DMS153 (cell line): Measurements from ENCODE around the gene UBE2Q2.
A peak's percentile ranks its signal among the peaks of the same experiment; 100 is the strongest.
"Not testable (repeated sequence)": the region's sequence is repeated elsewhere in the genome, so short reads cannot be mapped to it uniquely, and the experiment has no call there.

Source experiments
- DNase-seq: peaks from one replicate; lab custom pipeline; 2025; lab: John Stamatoyannopoulos, UW

Gene UBE2Q2

GRCh38 chr15:75842722-75843677 lies at the start of gene UBE2Q2:
Gene UBE2Q2 (plus strand): TSS chr15:75843447. CDS start chr15:75843667, 220 bp downstream.
- DNase-seq: no peak

- DNase-seq: no peak
These were observed 46.9 kb upstream of the UBE2Q2 start for GRCh38 chr15:75796321-75796720.

GRCh38 chr15:75797146-75797545 lies 46.1 kb upstream of the UBE2Q2 start:
- DNase-seq: not testable (repeated sequence)

GRCh38 chr15:75799190-75799589 lies 44.1 kb upstream of the UBE2Q2 start:
- no peak for DNase-seq

- not testable (repeated sequence) for DNase-seq
These were observed 42.8 kb upstream of the UBE2Q2 start for GRCh38 chr15:75800409-75800808.

- DNase-seq: peak; percentile 2
These were observed 41.2 kb upstream of the UBE2Q2 start for GRCh38 chr15:75801859-75802593.

- DNase-seq: not testable (repeated sequence)
These were observed 35.8 kb upstream of the UBE2Q2 start for GRCh38 chr15:75807486-75807885.

- not testable (repeated sequence) for DNase-seq
These were observed 35.2 kb upstream of the UBE2Q2 start for GRCh38 chr15:75808009-75808408.

- DNase-seq: no peak
These were observed 34.7 kb upstream of the UBE2Q2 start for GRCh38 chr15:75808563-75808962.

- peak; percentile 0 for DNase-seq
These were observed 33.1 kb upstream of the UBE2Q2 start for GRCh38 chr15:75809986-75810750.

- no peak for DNase-seq
These were observed 32.3 kb upstream of the UBE2Q2 start for GRCh38 chr15:75810874-75811498.

GRCh38 chr15:75811626-75812025 lies 31.6 kb upstream of the UBE2Q2 start:
- DNase-seq: no peak

GRCh38 chr15:75814794-75815193 lies 28.5 kb upstream of the UBE2Q2 start:
- no peak for DNase-seq

GRCh38 chr15:75815811-75816719 lies 27.2 kb upstream of the UBE2Q2 start:
- no peak for DNase-seq

GRCh38 chr15:75817138-75817935 lies 25.9 kb upstream of the UBE2Q2 start:
- DNase-seq: no peak

GRCh38 chr15:75820206-75820605 lies 23.0 kb upstream of the UBE2Q2 start:
- DNase-seq: no peak

- DNase-seq: no peak
These were observed 21.4 kb upstream of the UBE2Q2 start for GRCh38 chr15:75821786-75822345.

- DNase-seq: no peak
These were observed 20.5 kb upstream of the UBE2Q2 start for GRCh38 chr15:75822685-75823278.
